ENCODE results near the gene IQCH. TPM values are rescaled to one million over a fixed set of nuclear protein-coding genes. Genes with fewer than 3 reads are reported as not detected.

IQCH gene
- total RNA-seq, 1 donor from 2014 or later, result 4.5 TPM

- peaks cover 6% of the 10 kb centered on the region for H3K4me1 Mint-ChIP-seq (ENCODE audit: low read depth, unreplicated experiment)
- H3K27me3 Mint-ChIP-seq (ENCODE audit: unreplicated experiment), result no peaks in the 10 kb centered on the region
- TF ChIP-seq, protein P1, sequence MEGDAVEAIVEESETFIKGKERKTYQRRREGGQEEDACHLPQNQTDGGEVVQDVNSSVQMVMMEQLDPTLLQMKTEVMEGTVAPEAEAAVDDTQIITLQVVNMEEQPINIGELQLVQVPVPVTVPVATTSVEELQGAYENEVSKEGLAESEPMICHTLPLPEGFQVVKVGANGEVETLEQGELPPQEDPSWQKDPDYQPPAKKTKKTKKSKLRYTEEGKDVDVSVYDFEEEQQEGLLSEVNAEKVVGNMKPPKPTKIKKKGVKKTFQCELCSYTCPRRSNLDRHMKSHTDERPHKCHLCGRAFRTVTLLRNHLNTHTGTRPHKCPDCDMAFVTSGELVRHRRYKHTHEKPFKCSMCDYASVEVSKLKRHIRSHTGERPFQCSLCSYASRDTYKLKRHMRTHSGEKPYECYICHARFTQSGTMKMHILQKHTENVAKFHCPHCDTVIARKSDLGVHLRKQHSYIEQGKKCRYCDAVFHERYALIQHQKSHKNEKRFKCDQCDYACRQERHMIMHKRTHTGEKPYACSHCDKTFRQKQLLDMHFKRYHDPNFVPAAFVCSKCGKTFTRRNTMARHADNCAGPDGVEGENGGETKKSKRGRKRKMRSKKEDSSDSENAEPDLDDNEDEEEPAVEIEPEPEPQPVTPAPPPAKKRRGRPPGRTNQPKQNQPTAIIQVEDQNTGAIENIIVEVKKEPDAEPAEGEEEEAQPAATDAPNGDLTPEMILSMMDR (IDR thresholded peaks at IDR 0.05; ENCODE audit: partially characterized antibody, unreplicated experiment), result no peak
- peak overlapping the region; percentile 94 for H3K4me3 Mint-ChIP-seq (ENCODE audit: unreplicated experiment)
- peaks cover 9% of the 10 kb centered on the region for H3K36me3 Mint-ChIP-seq (ENCODE audit: unreplicated experiment)
- peak; percentile 19 for DNase-seq
- H3K27ac Mint-ChIP-seq (ENCODE audit: unreplicated experiment), result peak overlapping the region; percentile 85
- H3K9me3 Mint-ChIP-seq (ENCODE audit: unreplicated experiment), result peaks cover 6% of the 10 kb centered on the region
Measured at GRCh38 chr15:67543348-67543718, 288.7 kb downstream of the IQCH start.

DNA sequence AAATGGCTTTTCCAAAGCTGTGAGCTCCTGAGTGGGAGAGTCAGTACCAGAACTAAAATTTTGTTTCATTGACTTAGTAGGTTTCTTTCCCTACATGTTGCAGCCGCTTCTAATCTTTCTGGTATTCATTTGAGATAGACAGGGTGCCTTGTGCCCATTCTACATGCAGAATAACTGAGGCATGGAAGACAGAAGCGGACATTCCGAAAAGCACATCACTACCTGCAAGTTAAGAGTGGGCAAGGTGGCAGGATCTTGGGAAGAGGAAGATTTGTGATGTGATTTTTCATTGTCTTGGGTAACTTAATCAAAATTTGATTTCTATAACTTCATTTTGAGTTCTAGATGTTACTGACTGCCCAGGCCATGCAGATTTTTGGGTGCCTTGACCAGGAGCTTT is 289.9 kb downstream of the IQCH start:
- no peak for DNase-seq

DNA sequence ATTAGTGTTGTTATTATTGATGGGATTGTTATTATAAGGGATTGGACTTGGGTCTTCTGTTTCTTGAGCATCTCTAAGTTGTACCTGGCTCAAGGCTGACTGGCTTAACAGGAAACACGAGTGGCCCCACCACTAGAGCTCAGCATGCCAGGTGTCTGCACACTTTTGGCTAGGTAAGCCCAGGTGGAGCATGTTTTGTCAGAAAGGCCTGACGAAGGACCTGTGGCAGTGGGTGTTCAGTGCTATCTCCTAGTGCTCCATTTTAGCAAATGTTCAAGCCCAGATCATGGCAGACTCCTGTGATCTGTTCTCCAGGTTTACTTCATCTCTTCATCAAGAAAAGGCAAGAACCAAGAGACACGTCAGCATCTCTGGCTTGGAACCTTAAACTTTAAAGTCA is 291.3 kb downstream of the IQCH start:
- DNase-seq, result no peak
- Mint-ChIP-seq H3K9me3 (ENCODE audit: unreplicated experiment) (peaks cover 6% of the 10 kb centered on the region), H3K27ac (ENCODE audit: unreplicated experiment) (no peak overlapping the region), H3K4me1 (ENCODE audit: low read depth, unreplicated experiment) (peaks cover 14% of the 10 kb centered on the region), H3K36me3 (ENCODE audit: unreplicated experiment) (peaks cover 9% of the 10 kb centered on the region), H3K4me3 (ENCODE audit: unreplicated experiment) (no peak overlapping the region), H3K27me3 (ENCODE audit: unreplicated experiment) (no peaks in the 10 kb centered on the region)
- TF ChIP-seq, protein P1 (IDR thresholded peaks at IDR 0.05; ENCODE audit: partially characterized antibody, unreplicated experiment), result no peak

More for the DNA sequence above, 289.9 kb downstream of the IQCH start:
- TF ChIP-seq, protein P1 (IDR thresholded peaks at IDR 0.05; ENCODE audit: partially characterized antibody, unreplicated experiment), result no peak
- no peak overlapping the region for H3K27ac Mint-ChIP-seq (ENCODE audit: unreplicated experiment)
- H3K4me1 Mint-ChIP-seq (ENCODE audit: low read depth, unreplicated experiment), result peaks cover 12% of the 10 kb centered on the region
- peaks cover 6% of the 10 kb centered on the region for H3K9me3 Mint-ChIP-seq (ENCODE audit: unreplicated experiment)
- peaks cover 9% of the 10 kb centered on the region for H3K36me3 Mint-ChIP-seq (ENCODE audit: unreplicated experiment)
- H3K27me3 Mint-ChIP-seq (ENCODE audit: unreplicated experiment), result no peaks in the 10 kb centered on the region
- H3K4me3 Mint-ChIP-seq (ENCODE audit: unreplicated experiment), result no peak overlapping the region

GRCh38 chr15:67547064-67547463 is 292.5 kb downstream of the IQCH start:
- H3K4me1 Mint-ChIP-seq (ENCODE audit: low read depth, unreplicated experiment), result peaks cover 14% of the 10 kb centered on the region
- no peaks in the 10 kb centered on the region for H3K27me3 Mint-ChIP-seq (ENCODE audit: unreplicated experiment)

DNA sequence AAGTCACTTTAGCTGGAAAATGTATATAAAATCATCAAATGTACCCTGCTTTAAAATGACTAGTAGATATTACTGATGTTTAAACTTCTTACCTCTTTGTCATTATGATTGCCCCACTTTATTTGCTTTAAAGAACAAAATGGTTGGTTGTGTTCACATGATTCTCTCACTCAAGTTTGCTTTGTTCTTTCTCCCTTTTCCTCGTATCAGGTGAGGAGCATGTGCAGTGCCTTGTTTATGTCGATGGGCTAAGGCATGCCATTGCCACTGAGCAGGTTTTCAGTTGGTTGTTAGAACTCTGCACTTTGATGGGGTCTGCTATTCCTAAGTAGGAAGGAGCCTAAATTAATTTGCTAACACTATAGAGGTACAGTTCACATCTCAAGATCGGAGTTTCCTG is 293.2 kb downstream of the IQCH start:
- no peak overlapping the region for H3K4me3 Mint-ChIP-seq (ENCODE audit: unreplicated experiment)
- peaks cover 9% of the 10 kb centered on the region for H3K36me3 Mint-ChIP-seq (ENCODE audit: unreplicated experiment)
- TF ChIP-seq, protein P1 (IDR thresholded peaks at IDR 0.05; ENCODE audit: partially characterized antibody, unreplicated experiment), result no peak
- no peaks in the 10 kb centered on the region for H3K27me3 Mint-ChIP-seq (ENCODE audit: unreplicated experiment)
- DNase-seq, result no peak
- H3K9me3 Mint-ChIP-seq (ENCODE audit: unreplicated experiment), result peaks cover 4% of the 10 kb centered on the region
- H3K27ac Mint-ChIP-seq (ENCODE audit: unreplicated experiment), result no peak overlapping the region
- peaks cover 14% of the 10 kb centered on the region for H3K4me1 Mint-ChIP-seq (ENCODE audit: low read depth, unreplicated experiment)

More at GRCh38 chr15:67547064-67547463, 292.5 kb downstream of the IQCH start:
- Mint-ChIP-seq H3K4me3 (ENCODE audit: unreplicated experiment) (no peak overlapping the region), H3K36me3 (ENCODE audit: unreplicated experiment) (peaks cover 9% of the 10 kb centered on the region), H3K9me3 (ENCODE audit: unreplicated experiment) (peaks cover 5% of the 10 kb centered on the region), H3K27ac (ENCODE audit: unreplicated experiment) (no peak overlapping the region)
- TF ChIP-seq, protein P1 (IDR thresholded peaks at IDR 0.05; ENCODE audit: partially characterized antibody, unreplicated experiment), result no peak
- DNase-seq, result no peak
